ENCODE results near the gene SMOC2.

SMOC2 gene

DNA sequence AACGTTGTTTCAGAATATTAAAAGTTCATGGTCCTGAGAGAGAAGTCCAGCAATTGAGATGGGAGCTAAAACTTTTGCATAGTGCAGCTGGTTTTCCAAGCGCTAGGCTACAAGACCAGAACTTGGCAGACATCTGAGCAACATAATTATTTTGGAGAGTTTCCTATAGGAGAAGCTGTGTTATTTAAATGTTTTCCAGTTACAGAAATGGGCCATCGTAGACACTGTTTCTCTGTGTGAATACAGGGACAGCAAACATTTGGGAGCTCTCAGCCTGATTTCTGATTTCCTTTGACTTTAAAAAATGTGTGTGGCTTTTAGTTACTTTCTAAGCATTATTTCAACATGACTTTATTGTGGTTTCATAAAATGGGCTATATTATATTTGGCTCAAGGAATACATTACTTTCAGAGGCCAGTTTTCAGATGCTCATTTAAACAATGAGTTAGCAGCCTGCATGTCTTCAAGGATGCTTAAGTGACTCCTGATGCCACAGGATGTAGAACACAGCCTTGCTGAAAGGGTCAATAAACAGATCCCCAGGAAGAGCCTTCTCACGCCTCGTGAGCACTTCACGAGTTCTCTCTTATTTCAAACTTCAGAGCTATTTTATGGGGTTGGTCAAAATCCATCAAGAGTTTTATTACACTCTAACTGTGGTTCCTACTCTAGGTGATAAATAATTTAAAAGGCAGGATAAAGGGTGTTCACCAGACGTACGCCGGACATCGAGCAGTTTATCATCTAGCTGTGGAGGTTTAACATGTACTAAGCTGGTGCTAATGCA lies 193.8 kb downstream of the SMOC2 start:
- no peak for DNase-seq

GRCh38 chr6:168636147-168637004 lies 195.4 kb downstream of the SMOC2 start:
- DNase-seq = no peak

- no peak for DNase-seq
These were observed 196.8 kb downstream of the SMOC2 start for GRCh38 chr6:168637834-168638233.

GRCh38 chr6:168638468-168639271 lies 197.7 kb downstream of the SMOC2 start:
- DNase-seq = no peak

DNA sequence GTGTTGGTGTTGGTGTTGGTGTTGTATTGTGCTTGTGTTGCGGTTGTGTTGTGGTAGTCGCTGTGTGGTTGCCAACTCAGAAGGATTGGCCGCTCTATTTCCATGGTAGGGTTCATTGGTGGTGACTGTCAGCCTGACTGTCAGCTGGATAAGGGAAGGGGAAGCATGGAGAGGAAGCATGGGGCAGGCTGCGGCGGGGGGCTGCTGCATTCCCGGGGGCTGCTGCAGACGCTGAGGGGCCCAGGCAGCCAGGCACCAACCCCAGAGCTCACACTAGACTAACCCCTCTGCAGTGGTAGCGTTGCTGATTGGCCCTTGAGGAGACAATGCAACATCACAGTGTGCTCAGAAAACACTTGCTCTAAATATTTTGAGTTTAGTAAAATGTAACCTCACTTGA lies 199.2 kb downstream of the SMOC2 start:
- DNase-seq = no peak

- no peak for DNase-seq
These were observed 199.8 kb downstream of the SMOC2 start for GRCh38 chr6:168640768-168641167.

DNA sequence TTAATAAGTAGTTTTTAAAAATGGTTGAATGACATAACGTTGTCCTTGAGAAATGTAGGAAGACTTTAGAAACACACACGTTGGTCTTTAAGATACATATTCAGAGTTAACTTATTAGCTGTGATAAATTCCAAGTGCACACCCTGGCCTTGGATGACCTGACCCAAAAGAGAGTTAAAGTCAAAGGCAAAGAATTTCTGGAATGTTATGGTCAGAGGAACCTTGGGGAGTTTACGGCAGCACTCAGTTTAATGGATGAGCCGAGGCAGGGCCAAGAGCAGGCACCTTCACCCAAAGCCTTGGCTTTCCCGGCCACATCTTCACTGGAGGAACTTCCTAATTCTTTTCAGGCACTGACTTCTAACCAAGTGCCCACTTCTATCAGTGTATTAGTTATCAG lies 200.5 kb downstream of the SMOC2 start:
- no peak for DNase-seq

GRCh38 chr6:168643401-168643800 lies 202.4 kb downstream of the SMOC2 start:
- no peak for DNase-seq

DNA sequence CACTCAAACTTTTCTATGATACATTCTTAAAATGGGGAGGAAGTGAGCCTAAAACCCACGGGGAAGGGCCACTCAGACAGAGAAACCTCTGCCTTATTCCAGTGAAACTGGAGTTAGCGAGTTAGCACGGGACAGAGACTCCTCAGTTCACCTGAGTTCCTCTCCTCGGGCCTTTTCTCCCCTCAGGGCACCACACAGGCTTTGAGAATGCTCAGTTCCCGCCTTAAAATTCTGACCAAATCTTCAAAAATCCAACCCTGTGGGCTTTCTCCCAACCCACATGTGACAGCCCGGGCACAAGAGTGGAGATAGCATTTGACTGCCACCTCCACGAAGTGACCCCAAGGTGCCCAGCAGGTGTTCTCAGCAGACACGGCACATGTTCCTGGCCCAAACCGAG lies 204.3 kb downstream of the SMOC2 start:
- DNase-seq = no peak

DNA sequence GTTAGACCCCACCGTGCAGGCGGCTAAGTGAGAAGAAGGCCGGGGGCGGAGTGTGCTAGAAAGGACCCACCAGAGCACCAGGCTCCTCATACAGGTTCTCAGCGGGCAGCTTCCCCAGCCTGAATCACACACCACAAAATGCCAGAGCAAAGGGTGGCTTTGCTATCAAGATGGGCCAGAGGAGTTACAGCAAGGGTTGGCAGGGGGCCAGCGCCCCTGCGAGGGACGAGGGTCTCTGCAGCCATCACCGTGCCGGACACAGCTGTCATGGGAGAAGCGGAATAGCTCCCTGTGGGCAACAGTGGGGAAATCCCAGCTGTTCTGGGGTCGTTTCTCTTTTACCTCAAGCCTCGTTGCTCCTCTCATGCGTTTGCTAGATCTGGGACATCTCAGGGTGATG lies 206.3 kb downstream of the SMOC2 start:
- no peak for DNase-seq

DNA sequence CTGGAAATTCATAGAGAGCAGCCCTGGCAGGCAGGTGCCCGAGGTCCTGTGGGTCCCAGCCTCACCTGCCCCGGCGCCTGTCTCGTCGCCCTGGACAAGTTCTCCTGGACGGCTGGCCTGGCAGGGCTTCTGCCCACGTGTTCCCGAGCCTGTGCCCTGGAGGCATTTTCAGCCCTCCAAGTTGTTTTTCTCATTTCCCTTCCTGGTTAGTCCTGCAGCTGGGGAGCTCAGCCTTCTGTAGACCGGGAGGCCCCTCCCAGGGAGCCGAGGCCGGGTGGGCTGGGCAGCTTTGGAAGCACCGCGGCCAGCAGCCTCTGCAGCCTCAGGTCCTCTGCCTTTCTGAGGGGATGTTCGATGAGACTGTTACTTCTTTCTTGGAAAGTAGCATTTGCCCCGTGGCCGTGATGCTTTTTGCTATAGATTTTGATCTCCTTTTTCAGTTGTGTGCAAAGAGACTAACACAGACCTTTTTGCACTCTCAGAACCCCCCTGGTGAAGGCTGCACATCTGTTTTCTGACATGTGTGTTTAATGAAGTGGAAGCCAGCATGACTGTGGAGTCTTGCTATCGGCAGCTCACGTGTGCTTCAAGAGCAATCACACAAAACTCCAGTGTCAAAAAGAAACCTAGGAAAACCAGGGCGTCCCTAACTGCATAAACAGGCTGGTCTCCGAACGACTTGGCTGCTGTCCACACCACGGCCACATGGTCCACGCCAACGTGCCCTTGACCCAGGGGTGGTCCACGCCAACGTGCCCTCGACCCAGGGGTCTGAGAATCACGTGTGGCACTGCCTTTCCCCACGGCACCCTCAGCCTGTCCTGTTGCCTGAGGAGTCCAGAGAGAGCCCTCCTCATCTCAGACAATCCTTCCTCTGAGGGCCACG lies 207.5 kb downstream of the SMOC2 start:
- DNase-seq = no peak

- DNase-seq = no peak
These were observed 208.2 kb downstream of the SMOC2 start for GRCh38 chr6:168649209-168649608.

DNA sequence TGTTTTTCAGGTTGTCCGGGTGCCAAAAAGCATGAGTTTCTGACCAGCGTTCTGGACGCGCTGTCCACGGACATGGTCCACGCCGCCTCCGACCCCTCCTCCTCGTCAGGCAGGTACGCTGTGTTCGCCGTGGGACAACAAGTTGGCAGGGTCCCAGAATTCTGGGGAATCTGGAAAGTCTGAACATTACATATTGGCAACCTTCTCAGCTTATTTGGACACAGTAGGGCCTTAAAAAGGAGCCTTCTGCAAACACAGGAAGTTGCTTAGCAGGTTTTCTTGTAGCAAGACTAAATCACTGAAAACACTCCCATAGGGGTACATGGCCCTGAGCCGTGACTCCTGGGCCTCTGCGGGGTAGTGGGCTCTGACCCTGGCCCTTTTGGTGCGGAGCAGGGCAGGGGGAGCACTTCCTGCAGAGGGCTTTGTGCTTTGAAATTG lies 209.7 kb downstream of the SMOC2 start:
- DNase-seq = no peak

DNA sequence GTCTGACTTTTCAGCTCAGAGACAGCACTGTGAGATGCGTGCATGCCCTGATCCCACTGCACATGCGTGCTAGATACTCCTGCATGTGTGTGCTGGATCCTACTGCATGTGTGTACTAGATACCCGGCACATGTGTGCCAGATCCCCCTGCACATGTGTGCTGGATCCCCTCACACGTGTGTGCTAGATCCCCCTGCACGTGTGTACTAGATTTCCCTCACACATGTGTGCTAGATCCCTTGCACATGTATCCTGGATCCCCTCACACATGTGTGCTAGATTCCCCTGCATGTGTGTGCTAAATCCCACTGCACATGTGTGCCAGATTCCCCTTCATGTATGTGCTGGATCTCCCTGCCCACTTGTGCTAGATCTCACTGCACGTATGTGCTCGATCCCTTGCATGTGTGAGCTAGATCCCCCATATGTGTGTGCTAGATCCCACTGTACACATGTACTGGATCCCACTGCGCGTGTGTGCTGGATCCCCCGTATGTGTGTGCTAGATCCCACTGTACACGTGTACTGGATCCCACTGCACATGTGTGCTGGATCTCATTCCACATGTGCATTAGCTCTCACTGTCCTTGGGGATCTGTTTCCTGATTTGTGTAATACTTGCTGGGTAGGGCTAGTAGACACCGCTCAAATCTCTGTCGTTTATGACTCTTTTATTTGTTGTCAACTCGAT lies 214.6 kb downstream of the SMOC2 start:
- DNase-seq = no peak

GRCh38 chr6:168658059-168658458 lies 217.1 kb downstream of the SMOC2 start:
- no peak for DNase-seq

DNA sequence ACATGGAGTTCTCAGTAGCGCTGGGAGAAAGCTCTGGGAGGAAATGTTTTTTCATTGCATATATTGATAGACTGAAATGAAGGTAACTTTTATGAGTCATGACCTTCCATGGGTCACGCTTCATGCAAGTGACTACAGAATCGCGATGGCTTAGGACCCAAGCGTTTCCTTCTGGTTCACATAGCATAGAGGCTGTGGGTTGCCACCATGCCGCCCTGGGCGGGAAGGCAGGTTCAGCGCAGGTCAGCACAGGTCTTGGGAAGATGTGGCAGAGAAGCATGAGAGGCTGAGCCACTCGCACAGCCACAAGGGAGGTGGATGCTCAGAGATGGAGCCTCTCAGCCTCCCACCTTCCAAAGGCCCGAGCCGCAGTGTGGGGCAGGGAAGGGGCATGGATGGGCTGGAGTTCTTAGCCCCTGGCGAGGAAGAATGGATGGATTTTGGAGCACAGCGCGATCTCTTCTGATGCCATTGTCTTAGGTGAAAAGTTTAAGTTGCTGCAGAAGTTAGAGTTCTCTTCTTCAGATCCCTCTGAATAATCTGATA lies 219.5 kb downstream of the SMOC2 start:
- DNase-seq = no peak

DNA sequence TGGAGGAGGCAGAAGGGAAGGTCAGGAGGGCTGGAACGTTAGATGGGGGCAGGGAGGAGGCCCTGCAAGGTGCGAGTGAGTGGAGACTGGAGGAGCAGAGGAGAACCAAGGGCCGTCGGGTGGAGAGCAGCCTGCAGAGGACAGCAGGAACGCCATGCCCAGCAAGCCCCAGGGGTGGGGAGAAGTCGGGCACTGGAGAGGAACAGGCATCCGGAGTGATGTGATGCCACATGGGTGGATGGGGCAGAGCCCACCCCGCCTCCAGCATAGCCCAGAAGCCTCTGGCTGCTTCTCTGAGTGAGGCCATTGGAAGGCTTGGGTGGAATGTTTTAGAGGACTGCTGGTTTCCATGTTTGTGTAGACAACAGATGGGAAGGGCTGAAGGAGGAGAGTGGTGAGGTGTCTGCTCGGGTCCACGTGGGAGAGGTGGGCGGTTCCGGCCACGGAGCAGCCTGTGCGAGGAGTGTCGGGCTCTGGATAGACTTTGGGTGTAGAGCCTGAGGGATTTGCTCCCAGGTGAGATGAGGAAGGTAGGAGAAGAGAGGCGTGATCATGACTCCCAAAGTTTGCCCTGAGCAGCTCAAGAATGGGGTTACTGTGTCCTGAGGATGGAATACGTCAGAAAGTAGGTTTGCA lies 221.4 kb downstream of the SMOC2 start:
- no peak for DNase-seq

GRCh38 chr6:168663041-168663440 lies 222.1 kb downstream of the SMOC2 start:
- DNase-seq = no peak

DNA sequence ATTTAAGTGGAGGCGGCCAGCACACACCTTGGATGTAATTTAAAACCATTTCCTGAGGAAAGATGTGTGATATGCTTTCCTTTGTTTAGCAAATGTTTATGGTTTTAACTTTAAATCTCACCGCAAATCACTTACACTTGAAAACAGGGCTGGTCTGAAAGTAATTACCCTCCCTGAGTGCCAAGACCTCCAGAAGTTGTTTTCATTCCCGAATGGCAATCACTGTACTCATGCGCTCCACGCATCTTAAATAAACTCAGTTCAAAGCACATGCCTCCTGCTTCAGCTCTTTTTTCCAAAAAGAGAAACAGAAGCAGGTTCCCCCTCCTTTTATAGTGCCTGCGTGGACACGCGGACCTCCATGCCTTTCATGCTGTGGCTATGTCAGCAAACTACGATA lies 224.0 kb downstream of the SMOC2 start:
- DNase-seq = no peak

DNA sequence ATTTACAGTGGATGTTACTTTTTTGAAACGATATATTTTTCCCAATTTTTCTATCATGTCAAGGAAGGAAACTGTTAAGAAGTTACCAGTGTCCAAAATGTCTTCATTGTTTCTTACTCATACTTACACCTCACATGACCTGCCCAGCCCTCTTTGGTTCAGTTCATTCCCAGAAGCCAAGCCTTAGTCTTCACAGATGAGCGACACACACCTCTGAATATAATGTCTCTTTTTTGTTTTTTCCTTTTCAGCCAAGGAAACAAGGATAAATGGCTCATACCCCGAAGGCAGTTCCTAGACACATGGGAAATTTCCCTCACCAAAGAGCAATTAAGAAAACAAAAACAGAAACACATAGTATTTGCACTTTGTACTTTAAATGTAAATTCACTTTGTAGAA lies 225.2 kb downstream of the SMOC2 start:
- DNase-seq = no peak
